Amniotic epithelial cell (primary cell): ENCODE measurements around the gene TPST2.

Experiments used
- DNase-seq: peaks from one replicate; pipeline ENCODE4 v3.0.0-alpha.2; 2010; ENCODE audit warnings: low read depth

Gene TPST2

DNA sequence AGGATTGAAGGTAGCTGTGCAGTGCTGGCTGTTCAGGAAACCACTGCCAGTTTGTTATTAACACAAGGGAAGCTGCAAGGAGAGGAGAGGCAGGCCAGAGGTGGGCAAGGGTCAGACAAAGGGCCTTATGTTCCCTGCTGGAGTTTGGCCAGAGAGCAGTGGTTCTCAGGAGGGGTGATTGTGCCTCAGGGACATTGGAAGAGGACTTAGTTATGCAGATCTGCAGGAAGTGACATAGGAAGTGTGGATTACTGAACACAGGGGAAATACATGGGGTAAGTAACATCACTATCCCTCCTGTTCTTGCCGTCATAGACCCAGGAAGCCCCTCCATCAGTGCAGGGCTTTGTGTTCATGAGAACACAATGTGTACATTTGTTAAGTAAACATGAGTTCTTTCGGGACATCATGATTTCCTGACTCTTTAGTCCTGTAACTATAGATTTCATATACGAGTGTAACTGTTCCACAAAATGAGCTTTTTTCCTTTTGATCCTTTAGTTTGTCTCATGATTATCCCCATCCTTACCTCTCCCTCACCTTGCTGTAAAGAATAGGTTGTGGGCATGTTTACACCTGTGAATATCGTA lies 100.4 kb downstream of the TPST2 start:
- DNase-seq: no peak

DNA sequence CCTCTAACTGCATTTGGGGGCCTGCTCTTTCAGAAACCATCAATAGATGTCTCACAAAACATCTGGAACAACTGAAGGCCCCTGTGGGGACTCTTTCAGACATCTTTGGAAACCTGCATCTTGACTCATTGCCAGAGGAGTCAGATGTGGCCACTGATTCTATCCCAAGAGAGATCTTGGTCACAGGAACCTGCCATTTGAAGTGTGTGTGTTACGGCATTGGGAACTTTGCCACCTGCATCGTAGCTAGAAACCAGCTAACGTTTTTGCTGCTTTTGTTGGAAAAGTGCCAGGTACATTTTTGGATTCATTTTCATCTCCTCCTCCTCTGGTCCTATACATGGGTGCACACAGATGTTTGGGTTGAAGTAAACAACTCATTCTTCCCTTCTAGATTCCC lies 101.9 kb downstream of the TPST2 start:
- DNase-seq: no peak

DNA sequence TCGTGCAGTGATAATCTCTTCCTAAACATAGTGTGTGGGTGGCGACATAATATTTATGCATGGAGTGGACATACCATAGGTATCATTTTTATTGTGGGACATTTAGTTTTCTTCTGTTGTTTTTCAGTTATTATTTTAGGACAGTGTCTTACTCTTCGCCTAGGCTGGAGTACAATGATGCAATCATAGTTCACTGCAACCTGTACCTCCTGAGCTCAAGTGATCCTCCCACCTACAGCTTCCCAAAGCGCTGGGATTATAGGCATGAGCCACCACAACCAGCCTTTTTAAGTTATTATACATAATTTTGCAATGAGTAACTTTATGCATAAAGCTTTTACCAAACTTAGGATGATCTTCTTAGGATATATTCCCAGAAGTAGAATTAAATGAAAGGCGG lies 103.5 kb downstream of the TPST2 start:
- peak; percentile 64 for DNase-seq

DNA sequence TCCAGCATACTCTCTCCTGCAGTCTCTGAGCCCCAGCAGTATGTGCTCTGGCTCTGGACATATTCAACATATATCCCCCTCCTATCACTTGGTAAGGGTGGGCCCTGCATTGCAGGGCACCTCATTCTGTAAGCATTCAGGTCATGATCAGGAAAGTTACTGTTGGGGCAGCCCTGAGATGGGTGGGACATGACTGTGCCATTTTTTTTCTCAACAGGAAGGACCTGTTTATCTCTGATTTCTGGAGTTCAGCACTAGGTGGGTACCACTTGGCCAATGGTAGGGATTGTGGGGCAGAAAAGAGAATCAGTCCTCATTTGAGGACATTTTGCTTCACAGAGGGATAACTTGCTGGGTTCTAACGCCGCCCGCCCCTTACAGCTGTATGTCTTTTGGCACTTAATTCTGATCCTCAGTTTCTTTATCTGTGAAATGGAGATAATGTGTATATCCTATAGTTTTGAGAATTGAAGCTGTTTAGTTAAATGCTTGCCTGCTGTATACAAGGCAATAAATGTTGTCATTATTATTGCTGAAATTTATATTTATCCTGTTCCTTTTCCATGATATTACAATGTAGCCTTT lies 104.0 kb downstream of the TPST2 start:
- no peak for DNase-seq

DNA sequence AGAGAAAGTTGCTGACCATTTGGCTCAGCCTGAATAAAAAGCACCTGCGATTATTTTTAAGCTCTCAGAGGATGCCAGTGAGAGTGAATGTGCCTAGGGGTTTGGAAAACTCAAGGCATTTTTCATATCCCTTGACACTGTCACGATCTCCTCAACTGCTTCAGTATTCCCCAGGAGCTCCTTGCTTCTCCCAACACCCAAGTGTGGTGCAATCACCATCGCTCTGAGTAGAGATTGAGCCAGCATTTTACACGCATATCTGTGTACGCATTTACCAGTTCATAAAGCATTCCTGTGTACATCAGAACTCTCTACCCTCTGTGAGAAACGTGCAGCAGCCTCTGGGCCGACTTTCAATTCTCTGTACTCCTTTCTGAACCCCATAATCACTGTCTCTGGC lies 104.9 kb downstream of the TPST2 start:
- peak; percentile 80 for DNase-seq

DNA sequence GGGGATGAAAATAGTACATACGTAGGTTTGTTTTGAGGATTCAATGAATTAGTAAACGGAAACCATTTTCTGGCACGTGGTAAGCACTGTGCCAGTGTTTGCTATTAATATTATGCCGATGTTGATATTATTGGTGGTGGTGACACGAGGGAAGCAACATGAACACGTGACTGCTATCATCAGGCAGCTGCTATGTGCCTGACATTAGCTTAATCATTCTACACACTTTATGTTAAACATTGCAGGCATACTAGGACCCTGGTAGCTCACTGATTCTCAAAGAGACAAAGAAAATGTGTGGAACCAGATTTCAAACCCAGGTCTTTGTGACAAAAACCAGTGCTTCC lies 105.6 kb downstream of the TPST2 start:
- no peak for DNase-seq

DNA sequence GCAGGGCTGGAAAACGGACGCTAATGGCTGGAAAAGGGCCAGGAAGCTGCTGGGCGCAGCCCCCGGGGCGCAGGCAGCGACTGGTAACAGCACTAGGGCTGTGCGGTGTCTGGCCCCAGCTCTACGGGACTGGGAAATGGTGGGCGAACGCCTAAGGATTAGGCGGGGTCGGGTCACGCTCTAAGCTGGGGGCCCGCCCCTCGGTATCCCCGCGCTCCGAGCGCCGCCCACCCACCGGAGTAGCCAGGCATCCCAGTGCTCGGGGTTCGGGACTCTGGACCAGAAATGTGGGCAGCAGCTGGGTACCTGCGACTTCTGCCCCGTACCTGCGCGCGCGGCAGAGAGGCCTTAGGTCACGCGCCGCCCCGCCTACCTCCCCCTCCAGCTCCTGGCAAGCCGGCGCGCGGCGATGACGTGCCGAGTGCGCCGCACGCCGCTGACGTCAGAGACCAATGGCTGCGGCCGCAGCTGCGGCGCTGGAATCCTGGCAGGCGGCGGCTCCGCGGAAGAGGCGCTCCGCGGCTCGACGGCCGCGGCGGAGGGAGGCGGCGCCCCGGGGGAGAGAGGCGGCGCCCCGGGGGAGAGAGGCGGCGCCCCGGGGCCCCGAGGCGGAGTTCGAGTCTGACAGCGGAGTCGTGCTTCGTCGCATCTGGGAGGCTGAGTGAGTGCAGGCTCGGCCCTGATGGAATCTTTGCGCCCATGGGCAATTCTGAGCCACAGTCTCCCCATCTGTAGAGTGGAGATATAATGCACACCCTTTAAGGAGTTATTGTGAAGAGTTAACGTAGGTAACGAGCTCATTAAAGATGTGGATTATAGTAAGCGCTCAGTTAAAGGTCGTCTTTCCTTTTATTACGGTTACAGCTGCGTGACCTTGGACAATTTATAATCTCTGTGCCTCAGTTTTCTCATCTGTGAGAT lies 106.2 kb downstream of the TPST2 start, which contains the start of the genes HPS4 and SRRD:
HPS4 (minus strand) TSS at position 345 of the 921 bp plus-strand sequence. CDS start 2,021 bp downstream, outside the sequence.
SRRD (plus strand) TSS at position 439 of the 921 bp plus-strand sequence; CDS start at position 453, 14 bp downstream.
- peak; percentile 84 for DNase-seq

DNA sequence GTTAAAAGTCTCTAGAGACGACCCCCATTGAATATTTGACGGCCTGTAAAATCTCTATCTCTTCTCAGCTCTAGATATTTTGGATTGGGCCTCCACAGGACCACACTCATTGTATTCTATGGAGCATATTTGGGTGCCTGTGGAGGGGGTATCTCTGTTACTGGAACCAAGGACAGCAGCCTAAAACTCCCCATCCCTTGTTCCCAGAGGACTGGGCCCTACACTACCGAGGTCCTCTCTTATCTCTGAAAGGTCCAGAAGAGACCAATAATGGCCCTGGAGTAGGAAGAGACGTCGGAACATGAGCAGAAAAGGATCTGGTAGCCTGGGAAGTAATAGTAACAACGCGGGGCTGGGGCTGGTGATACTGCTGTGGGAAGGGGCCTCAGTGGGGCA lies 106.9 kb downstream of the TPST2 start:
- no peak for DNase-seq

DNA sequence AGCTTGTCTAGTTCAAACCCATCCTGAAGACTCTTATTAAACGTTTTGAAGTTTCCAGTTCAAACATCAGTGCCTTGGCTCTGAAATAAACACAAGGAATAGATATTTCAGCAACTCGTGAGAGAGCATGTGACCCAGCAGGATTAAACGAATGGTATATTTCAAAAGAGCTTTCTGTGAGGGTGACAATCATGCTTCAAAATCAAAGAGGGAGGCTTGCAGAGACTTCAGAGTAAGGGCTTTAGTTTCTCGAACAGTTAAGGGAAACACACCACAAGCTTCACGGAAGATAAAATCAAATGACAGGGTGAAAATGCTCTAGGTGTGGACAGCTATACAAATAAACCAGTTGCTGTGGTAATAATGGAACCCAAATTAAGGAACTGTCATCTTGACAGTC lies 107.8 kb downstream of the TPST2 start:
- DNase-seq: no peak

DNA sequence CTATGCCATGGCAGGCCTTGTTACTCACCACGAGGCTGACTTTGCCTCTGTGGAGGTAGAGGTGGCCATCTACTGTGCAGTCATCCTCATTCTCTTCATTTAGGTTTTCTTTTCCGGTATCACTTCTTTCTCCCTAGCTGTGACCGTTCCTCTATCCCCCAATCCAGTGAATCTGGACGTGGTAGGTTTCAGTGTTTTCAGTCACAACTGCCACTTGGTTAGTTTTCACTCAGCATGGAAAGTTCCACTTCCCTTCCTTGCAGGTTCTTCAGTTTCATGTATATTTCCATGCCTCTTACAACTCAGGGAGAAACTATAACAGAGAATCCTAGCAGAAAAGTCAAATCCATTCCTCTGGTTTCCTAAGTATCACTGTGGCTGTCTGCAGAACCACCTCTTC lies 108.2 kb downstream of the TPST2 start:
- no peak for DNase-seq

DNA sequence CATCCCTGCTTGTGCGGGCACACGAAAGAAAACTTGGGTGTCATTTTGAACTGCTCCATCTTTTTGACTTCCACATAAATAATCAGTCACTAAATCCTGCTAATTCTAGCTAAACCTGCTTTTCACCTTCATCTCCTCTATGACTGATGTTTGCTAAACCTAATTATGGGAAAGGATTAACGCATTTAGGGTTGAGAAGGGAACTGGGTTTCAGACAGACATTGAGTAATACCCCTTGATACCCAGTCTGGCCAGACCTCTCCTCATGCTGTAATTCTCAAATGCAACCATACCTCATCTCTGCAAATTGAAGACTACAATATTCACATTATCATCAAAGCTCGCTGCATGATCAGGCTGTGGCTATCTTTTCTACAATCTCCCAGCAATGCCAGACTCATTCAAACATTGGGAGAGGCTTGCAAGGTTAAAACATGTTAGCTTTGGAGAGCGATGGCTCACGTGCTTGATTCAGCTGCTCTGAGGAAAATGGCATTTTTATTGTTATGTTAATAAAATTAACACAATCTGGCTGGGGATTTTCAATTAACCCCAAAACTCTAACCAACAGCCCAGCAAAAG lies 108.7 kb downstream of the TPST2 start:
- no peak for DNase-seq

DNA sequence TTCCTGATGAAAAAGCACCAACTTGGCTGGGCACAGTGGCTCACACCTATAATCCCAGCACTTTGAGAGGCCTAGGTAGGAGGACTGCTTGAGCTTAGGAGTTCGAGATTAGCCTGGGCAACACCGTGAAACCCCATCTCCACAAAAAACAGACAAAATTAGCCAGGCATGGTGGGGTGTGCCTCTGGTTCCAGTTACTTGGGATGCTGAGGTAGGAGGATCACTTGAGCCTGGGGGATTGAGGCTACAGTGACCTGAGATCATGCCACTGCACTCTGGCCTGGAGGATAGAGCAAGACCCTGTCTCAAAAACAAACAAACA lies 109.4 kb downstream of the TPST2 start:
- DNase-seq: no peak

DNA sequence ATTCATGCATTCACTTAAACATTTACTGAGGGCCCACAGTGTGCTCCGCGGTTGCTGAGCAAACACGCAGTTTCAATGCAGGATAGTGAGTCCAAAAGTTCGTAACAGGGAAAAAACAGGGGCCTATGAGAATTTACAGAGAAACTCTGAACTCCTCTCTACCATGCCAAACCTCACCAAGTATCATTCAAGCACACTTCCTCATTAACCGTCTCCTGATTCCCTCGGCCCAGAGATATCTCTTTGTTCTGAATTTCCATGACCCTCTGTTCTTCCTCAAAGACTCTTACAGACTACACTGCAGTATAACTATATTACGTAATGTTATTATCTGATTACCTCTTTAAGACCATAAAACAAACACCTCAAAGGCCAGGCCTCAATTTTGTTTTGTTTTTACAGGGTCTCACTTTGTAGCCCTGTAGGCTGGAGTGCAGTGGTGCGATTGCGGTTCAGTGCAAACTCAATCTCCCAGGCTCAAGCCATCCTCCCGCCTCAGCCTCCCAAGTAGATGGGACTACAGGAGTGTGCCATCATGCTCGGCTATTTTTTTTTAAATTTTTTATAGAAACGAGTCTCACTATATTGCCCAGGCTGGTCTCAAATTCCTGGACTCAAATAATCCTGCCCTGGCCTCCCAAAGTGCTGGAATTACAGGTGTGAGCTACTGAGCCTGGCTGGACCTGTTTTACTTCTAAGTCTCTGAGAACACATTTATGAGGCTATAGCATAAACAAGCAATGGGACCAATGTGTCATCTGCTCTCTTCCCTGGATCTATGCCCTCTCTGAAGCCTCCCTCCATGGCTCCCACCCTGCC lies 109.9 kb downstream of the TPST2 start:
- DNase-seq: no peak

DNA sequence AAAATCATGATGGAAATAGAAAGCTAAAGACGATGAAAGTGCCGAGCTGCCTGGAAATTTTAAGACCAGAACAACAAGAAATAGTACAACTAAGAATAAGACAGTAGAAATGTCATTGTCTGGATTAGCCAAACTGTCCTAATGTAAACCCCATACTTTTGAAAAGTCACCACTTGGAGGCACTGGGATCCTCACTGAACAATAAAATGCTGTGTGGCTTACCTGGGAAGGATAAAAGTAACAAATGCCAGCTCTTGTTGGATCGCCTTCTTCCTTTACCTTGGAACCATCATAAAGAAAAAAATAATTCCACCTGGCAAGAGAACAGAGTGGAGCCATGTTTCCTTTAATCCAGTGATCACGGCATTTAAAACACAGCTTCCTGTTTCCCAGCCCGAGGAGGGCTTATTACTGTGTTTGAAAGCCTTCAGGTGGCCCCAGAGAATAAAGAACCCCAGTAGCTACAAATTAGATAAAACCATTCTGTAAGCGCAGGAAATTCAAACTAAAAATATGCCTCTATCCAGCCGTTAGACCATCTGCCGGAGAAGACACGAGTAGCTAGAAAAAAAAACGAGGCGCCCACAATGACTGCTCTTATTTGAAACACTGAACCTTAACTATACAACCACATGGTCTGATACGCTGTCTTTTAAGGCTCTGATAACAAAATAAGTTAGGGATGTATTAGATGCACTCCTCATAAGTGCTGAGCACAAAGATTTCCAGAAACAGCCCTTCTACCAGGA lies 110.7 kb downstream of the TPST2 start:
- no peak for DNase-seq

DNA sequence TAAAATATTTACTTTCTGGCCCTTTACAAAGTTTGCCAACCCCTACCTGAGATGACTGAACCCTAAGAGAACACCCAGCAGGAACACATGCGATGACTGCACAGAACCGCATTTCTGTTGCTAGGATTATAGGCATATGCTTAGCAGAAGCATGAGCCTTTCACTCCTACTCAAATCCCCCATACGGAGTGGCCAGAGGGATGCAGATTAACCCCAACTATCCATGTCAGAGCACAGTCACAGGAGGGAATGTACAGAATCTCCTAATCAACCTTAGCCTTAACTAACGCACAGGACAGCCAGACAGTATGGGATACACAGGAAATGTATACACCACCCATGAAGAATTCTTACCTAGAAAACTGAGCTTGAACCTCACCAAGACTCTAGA lies 112.6 kb downstream of the TPST2 start:
- peak; percentile 57 for DNase-seq

DNA sequence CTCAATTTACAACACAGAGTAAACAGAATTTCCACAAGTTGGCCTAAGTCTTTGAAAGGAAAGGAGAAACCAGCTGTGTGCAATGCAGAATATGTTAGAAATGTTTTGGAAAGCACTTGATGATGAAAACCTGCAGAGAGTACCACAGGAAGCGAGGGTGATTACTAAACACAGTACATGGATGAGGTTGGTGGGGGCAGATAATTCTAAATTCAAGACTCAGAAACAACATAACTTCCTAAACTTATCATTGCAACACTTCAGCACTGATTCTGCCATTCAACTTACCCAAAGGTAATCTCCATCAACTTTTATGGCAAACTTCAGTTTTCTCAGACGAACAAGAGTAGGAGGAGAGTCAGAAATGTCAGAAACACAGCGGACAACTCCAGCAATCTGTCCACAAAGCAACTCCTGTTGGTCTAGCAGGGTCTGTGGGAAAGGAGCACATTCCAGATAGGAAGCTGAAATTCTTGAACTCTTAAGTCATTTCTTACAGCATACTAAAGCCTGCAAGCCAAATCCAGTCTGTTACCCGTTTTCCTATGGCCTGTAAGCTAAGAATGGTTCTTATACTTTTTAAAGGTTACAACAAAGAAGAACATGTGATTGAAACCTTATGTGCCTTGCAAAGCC lies 113.1 kb downstream of the TPST2 start:
- peak; percentile 92 for DNase-seq

DNA sequence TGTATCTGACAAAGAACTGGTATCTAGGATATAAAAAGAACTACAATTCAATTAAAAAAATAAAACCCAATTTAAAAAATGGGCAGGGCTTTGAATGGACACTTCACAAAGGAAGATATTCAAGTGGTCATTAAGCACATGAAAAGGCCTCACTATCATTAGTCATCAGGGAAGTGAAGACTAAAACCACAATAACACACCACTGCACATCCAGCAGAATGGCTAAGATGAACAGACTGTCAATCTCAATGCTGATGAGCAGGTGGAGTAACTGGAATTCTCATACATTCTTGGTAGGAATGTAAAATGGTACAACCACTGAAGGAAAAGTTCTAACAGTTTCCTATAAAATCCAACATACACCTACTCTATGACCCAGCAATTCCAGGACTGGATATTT lies 115.2 kb downstream of the TPST2 start:
- DNase-seq: peak; percentile 46
